HepG2 (cell line): ENCODE results near the gene PDZD7. TPM values are rescaled to one million over a fixed set of nuclear protein-coding genes. Genes with fewer than 3 reads are reported as not detected.

Experiments
- AKAP8 ChIP-seq: sonication (generic); formaldehyde crosslinking; IDR thresholded peaks from 2 replicates; pipeline ENCODE4 v1.5.1; 2020; ENCODE audit warnings: mild to moderate bottlenecking, missing genetic modification reagents
- ARID2 ChIP-seq: sonication (generic); formaldehyde crosslinking; IDR thresholded peaks from 2 replicates; pipeline ENCODE4 v1.8.1; 2022; ENCODE audit warnings: mild to moderate bottlenecking, missing genetic modification reagents, borderline replicate concordance
- BRD4 ChIP-seq: sonication (generic); formaldehyde crosslinking; IDR thresholded peaks from 2 replicates; pipeline ENCODE4 v1.4.0; 2020; ENCODE audit warnings: missing genetic modification reagents
- CAMTA2 ChIP-seq: sonication (generic); formaldehyde crosslinking; IDR thresholded peaks from 2 replicates; pipeline ENCODE4 v1.4.0; 2020; ENCODE audit warnings: mild to moderate bottlenecking, missing genetic modification reagents, borderline replicate concordance
- EHMT2 ChIP-seq: fragments of 200-600 bp; sonication (generic); IDR thresholded peaks from 2 replicates; pipeline ENCODE4 v1.7.0; 2017; ENCODE audit warnings: antibody characterized with exemption, low read depth, low read length, borderline replicate concordance
- HIVEP1 ChIP-seq: sonication (generic); formaldehyde crosslinking; IDR thresholded peaks from 2 replicates; pipeline ENCODE4 v1.4.0; 2020; ENCODE audit warnings: mild to moderate bottlenecking, missing genetic modification reagents
- KAT7 ChIP-seq: IDR thresholded peaks from 2 replicates; pipeline ENCODE4 v1.6.1; 2018; ENCODE audit warnings: borderline replicate concordance, missing compliant biosample characterization
- NAIF1 ChIP-seq: sonication (generic); formaldehyde crosslinking; IDR thresholded peaks from 2 replicates; pipeline ENCODE4 v1.5.0; 2020; ENCODE audit warnings: mild to moderate bottlenecking, missing genetic modification reagents, borderline replicate concordance
- NPAS2 ChIP-seq: sonication (generic); formaldehyde crosslinking; IDR thresholded peaks from 2 replicates; pipeline ENCODE4 v1.8.0; 2022; ENCODE audit warnings: mild to moderate bottlenecking, missing genetic modification reagents, borderline replicate concordance
- PHB2 ChIP-seq: fragments of 450-650 bp; IDR thresholded peaks from 2 replicates; pipeline ENCODE4 v1.6.1; 2018; ENCODE audit not compliant: partially characterized antibody
- PHF5A ChIP-seq: IDR thresholded peaks from one replicate; pipeline ENCODE4 v1.6.1; 2018; ENCODE audit warnings: low read depth, missing genetic modification reagents; ENCODE audit not compliant: unreplicated experiment
- POGZ ChIP-seq: sonication (generic); formaldehyde crosslinking; IDR thresholded peaks from 2 replicates; pipeline ENCODE4 v1.4.0; 2020; ENCODE audit warnings: mild to moderate bottlenecking, missing genetic modification reagents
- SNRNP70 ChIP-seq: fragments of 200-400 bp; formaldehyde crosslinking; IDR thresholded peaks from 2 replicates; pipeline ENCODE4 v1.6.1; 2017; ENCODE audit warnings: mild to moderate bottlenecking, low read depth, low read length, moderate library complexity
- ZMAT3 ChIP-seq: sonication (generic); formaldehyde crosslinking; conservative IDR thresholded peaks from 2 replicates; pipeline ENCODE4 v1.7.0; 2021; ENCODE audit warnings: missing genetic modification reagents
- ZNF230 ChIP-seq: sonication (generic); formaldehyde crosslinking; IDR thresholded peaks from 2 replicates; pipeline ENCODE4 v1.4.0; 2020; ENCODE audit warnings: mild to moderate bottlenecking, missing genetic modification reagents
- ZNF296 ChIP-seq: sonication (generic); formaldehyde crosslinking; conservative IDR thresholded peaks from 2 replicates; pipeline ENCODE4 v1.5.0; 2020; ENCODE audit warnings: mild to moderate bottlenecking, missing genetic modification reagents
- ZNF329 ChIP-seq: sonication (generic); formaldehyde crosslinking; IDR thresholded peaks from 2 replicates; pipeline ENCODE4 v1.9.0; 2021; ENCODE audit warnings: low read depth, mild to moderate bottlenecking, missing genetic modification reagents
- ZNF430 ChIP-seq: sonication (generic); formaldehyde crosslinking; IDR thresholded peaks from 2 replicates; pipeline ENCODE4 v1.9.0; 2021; ENCODE audit warnings: mild to moderate bottlenecking, missing genetic modification reagents
- ZNF563 ChIP-seq: sonication (generic); formaldehyde crosslinking; IDR thresholded peaks from 2 replicates; pipeline ENCODE4 v1.8.0; 2022; ENCODE audit warnings: mild to moderate bottlenecking, moderate library complexity, missing genetic modification reagents
- ZNF713 ChIP-seq: sonication (generic); formaldehyde crosslinking; IDR thresholded peaks from 2 replicates; pipeline ENCODE4 v1.4.0; 2020; ENCODE audit warnings: mild to moderate bottlenecking, missing genetic modification reagents
- polyA plus RNA-seq, 8 experiments: library from polyadenylated mRNA; depleted of rRNA in 3 of 8; stranded (reverse) in 7 of 8; unstranded in 1 of 8; fragments of >200 nt; fragmentation: Illumina TruSeq in 4 of 8; extraction: Trizol in 4 of 8; gene quantifications; 2 replicates each; pipeline versions ENCODE4 v1.2.1 to v1.2.3, GENCODE V29; 2011 to 2016; ENCODE audit warnings: low read depth in 4 of 8, missing spikeins in 1 of 8, mixed read lengths in 1 of 8; ENCODE audit not compliant: insufficient read depth in 1 of 8
- total RNA-seq, 5 experiments: library from RNA; depleted of rRNA; stranded (reverse); fragments of >200 nt; fragmentation: Illumina TruSeq; extraction: Trizol; gene quantifications; 2 replicates each; pipeline ENCODE4 v1.2.3, GENCODE V29; 2016; ENCODE audit warnings: low read depth in 1 of 5
- TF ChIP-seq, protein P1 (sequence below): sonication (generic); formaldehyde crosslinking; IDR thresholded peaks from 2 replicates; pipeline ENCODE4 v1.8.1; 2023; ENCODE audit warnings: mild to moderate bottlenecking, moderate library complexity, missing genetic modification reagents
- TF ChIP-seq, protein P2 (sequence below): sonication (generic); formaldehyde crosslinking; IDR thresholded peaks from 2 replicates; pipeline ENCODE4 v1.4.0; 2020; ENCODE audit warnings: low read depth, mild to moderate bottlenecking, missing genetic modification reagents
- TF ChIP-seq, protein P3 (sequence below): sonication (generic); formaldehyde crosslinking; IDR thresholded peaks from 2 replicates; pipeline ENCODE4 v1.4.0; 2020; ENCODE audit warnings: missing genetic modification reagents; ENCODE audit errors: not compliant biosample characterization
- TF ChIP-seq, protein P4 (sequence below): sonication (generic); formaldehyde crosslinking; IDR thresholded peaks from 2 replicates; pipeline ENCODE4 v1.5.0; 2020; ENCODE audit warnings: missing genetic modification reagents

PDZD7 gene
- total and polyA plus RNA-seq, 2 of the 13 experiments (the other 11 are each of a cell fraction or from before 2014, with no cell fraction given): 0.58 to 0.73 TPM

DNA sequence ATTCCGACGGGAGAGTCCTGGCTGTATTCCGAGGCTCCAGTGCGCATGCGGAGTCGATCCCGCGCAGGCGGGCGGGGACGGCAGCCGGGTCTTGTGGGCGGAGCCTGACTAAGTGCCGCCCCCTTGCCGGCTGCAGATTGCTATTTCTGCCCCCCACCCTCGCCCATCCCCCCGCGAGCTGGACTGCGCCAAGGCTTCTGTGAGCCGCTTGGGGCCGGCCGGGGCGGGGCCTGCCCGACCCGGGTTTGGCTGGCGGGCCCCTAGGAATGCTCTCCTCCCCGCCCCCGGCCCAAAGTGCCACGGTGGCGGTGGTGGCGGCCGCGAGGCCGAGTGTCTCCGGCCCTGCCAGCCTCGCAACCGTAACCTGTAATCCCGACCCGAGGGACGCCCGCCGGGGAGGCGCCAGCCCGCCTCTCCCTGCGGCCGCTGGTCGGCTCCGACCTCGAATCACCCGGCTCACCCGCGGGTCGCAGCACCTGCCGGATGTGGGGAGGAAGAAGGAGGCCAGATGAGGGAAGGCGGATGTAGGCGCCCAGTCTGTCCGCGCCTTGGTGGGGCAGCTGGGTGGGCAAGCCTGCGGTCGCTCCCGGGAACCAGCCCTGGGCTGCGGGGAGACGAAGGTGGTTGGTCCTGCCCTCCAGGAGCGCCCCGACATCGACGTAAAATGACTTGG, 30.2 kb upstream of the PDZD7 start (continued):
- 0 out of 2 replicates have a peak, but pooled peaks have one; percentile 22 for TF ChIP-seq ZMAT3 (CRISPR knock-in tag)
- TF ChIP-seq POGZ (CRISPR knock-in tag): peak; percentile 9; the same call in 1 of the 2 replicates
- TF ChIP-seq, protein P1, sequence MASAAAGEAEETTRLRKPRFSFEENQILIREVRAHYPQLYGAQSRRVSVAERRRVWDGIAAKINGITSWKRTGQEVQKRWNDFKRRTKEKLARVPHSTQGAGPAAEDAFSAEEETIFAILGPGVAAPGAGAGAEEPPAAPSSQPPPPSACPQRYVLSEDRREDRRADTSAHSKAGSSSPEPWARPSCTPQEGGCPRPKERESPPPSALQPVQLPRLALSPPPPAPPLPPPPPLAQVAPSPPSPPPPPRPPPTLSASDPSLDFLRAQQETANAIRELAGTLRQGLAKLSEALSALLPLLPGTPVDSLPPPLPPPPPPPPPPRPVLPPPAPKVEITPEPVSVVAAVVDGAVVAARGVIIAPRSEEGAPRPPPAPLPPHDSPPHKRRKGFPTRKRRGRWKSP (CRISPR knock-in tag): no peak
- no peak for TF ChIP-seq ZNF713
- TF ChIP-seq ARID2: 0 out of 2 replicates have a peak, but pooled peaks have one; percentile 9
- no peak for TF ChIP-seq CAMTA2 (CRISPR knock-in tag)
- TF ChIP-seq PHF5A (CRISPR knock-in tag): no peak
- TF ChIP-seq, protein P2, sequence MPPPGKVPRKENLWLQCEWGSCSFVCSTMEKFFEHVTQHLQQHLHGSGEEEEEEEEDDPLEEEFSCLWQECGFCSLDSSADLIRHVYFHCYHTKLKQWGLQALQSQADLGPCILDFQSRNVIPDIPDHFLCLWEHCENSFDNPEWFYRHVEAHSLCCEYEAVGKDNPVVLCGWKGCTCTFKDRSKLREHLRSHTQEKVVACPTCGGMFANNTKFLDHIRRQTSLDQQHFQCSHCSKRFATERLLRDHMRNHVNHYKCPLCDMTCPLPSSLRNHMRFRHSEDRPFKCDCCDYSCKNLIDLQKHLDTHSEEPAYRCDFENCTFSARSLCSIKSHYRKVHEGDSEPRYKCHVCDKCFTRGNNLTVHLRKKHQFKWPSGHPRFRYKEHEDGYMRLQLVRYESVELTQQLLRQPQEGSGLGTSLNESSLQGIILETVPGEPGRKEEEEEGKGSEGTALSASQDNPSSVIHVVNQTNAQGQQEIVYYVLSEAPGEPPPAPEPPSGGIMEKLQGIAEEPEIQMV: peak; percentile 16; the same call in 1 of the 2 replicates
- 0 out of 2 replicates have a peak, but pooled peaks have one; percentile 12 for TF ChIP-seq ZNF296 (CRISPR knock-in tag)
- TF ChIP-seq NAIF1 (CRISPR knock-in tag): peak; percentile 95
- TF ChIP-seq AKAP8 (CRISPR knock-in tag): no peak; the same call in 1 of the 2 replicates
- no peak for TF ChIP-seq KAT7 (CRISPR knock-in tag)
- no peak for TF ChIP-seq ZNF230
- TF ChIP-seq ZNF430 (CRISPR knock-in tag): 0 out of 2 replicates have a peak, but pooled peaks have one; percentile 77
- no peak for TF ChIP-seq PHB2
- no peak; the same call in 1 of the 2 replicates for TF ChIP-seq BRD4 (CRISPR knock-in tag)
- no peak for TF ChIP-seq EHMT2
- TF ChIP-seq ZNF563 (CRISPR knock-in tag): peak; percentile 36; the same call in 1 of the 2 replicates
- TF ChIP-seq, protein P3, sequence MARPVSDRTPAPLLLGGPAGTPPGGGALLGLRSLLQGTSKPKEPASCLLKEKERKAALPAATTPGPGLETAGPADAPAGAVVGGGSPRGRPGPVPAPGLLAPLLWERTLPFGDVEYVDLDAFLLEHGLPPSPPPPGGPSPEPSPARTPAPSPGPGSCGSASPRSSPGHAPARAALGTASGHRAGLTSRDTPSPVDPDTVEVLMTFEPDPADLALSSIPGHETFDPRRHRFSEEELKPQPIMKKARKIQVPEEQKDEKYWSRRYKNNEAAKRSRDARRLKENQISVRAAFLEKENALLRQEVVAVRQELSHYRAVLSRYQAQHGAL: no peak
- no peak for TF ChIP-seq SNRNP70
- TF ChIP-seq HIVEP1 (CRISPR knock-in tag): peak; percentile 74
- TF ChIP-seq NPAS2: no peak
- TF ChIP-seq, protein P4, sequence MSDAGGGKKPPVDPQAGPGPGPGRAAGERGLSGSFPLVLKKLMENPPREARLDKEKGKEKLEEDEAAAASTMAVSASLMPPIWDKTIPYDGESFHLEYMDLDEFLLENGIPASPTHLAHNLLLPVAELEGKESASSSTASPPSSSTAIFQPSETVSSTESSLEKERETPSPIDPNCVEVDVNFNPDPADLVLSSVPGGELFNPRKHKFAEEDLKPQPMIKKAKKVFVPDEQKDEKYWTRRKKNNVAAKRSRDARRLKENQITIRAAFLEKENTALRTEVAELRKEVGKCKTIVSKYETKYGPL (CRISPR knock-in tag): peak; percentile 40; the same call in 1 of the 2 replicates
- no peak for TF ChIP-seq ZNF329 (CRISPR knock-in tag)
